Measurements from ENCODE around the gene TLR9.

The TLR9 gene

GRCh38 chr3:52228266-52228665, 2.8 kb upstream of the TLR9 start:
- no peaks in the 10 kb centered on the region for H3K4me1 ChIP-seq (ENCODE audit: insufficient read depth, low read length)
- H3K36me3 ChIP-seq (ENCODE audit: insufficient read depth, low read depth, low read length) = peaks cover 29% of the 10 kb centered on the region
- no peak overlapping the region for H3K4me3 ChIP-seq (ENCODE audit: low read length)
- H3K9me3 ChIP-seq (ENCODE audit: insufficient read depth, low read depth, low read length) = no peaks in the 10 kb centered on the region
- no peak overlapping the region for H3K27ac ChIP-seq (ENCODE audit: low read length)
- no peaks in the 10 kb centered on the region for H3K27me3 ChIP-seq (ENCODE audit: insufficient read depth, low read length)
- no peak overlapping the region for H3K9ac ChIP-seq (ENCODE audit: low read depth, low read length)

- H3K4me1 ChIP-seq (ENCODE audit: insufficient read depth, low read length) = no peaks in the 10 kb centered on the region
- no peaks in the 10 kb centered on the region for H3K27me3 ChIP-seq (ENCODE audit: insufficient read depth, low read length)
- peaks cover 29% of the 10 kb centered on the region for H3K36me3 ChIP-seq (ENCODE audit: insufficient read depth, low read depth, low read length)
- no peak overlapping the region for H3K27ac ChIP-seq (ENCODE audit: low read length)
- no peak overlapping the region for H3K4me3 ChIP-seq (ENCODE audit: low read length)
- H3K9ac ChIP-seq (ENCODE audit: low read depth, low read length) = no peak overlapping the region
- no peaks in the 10 kb centered on the region for H3K9me3 ChIP-seq (ENCODE audit: insufficient read depth, low read depth, low read length)
Measured at GRCh38 chr3:52227766-52228165, 2.3 kb upstream of the TLR9 start.

DNA sequence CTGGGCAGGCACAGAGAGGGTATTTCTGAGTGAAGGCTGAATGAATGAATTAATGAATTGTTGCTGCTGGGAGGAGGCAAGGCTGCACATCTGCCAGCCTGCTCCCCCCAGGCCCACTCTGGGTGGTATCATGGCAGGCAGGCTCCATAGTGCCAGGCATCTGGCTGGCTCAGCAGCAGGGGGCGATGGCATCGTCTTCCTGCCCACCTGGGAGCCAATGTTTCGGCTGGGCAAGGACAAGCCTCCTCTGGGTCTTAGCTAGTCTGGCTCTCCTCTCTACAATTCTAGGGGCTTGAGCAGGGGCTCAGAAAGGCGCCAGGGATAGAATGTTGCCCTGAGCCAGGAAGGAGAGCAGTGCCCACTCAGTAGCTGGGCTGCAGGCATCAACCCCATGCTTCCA, 1.7 kb upstream of the TLR9 start:
- Histone ChIP-seq H3K27me3 (ENCODE audit: insufficient read depth, low read length) (no peaks in the 10 kb centered on the region), H3K36me3 (ENCODE audit: insufficient read depth, low read depth, low read length) (peaks cover 29% of the 10 kb centered on the region), H3K27ac (ENCODE audit: low read length) (no peak overlapping the region)

GRCh38 chr3:52226229-52226817, 878 bp upstream of the TLR9 start:
- H3K9me3 ChIP-seq (ENCODE audit: insufficient read depth, low read depth, low read length) = no peaks in the 10 kb centered on the region
- no peak overlapping the region for H3K27ac ChIP-seq (ENCODE audit: low read length)
- no peaks in the 10 kb centered on the region for H3K27me3 ChIP-seq (ENCODE audit: insufficient read depth, low read length)
- H3K4me1 ChIP-seq (ENCODE audit: insufficient read depth, low read length) = no peaks in the 10 kb centered on the region
- peaks cover 28% of the 10 kb centered on the region for H3K36me3 ChIP-seq (ENCODE audit: insufficient read depth, low read depth, low read length)
- H3K9ac ChIP-seq (ENCODE audit: low read depth, low read length) = no peak overlapping the region
- H3K4me3 ChIP-seq (ENCODE audit: low read length) = no peak overlapping the region

More for the DNA sequence above, 1.7 kb upstream of the TLR9 start:
- H3K4me1 ChIP-seq (ENCODE audit: insufficient read depth, low read length) = no peaks in the 10 kb centered on the region
- no peak overlapping the region for H3K4me3 ChIP-seq (ENCODE audit: low read length)
- no peak overlapping the region for H3K9ac ChIP-seq (ENCODE audit: low read depth, low read length)
- no peaks in the 10 kb centered on the region for H3K9me3 ChIP-seq (ENCODE audit: insufficient read depth, low read depth, low read length)

DNA sequence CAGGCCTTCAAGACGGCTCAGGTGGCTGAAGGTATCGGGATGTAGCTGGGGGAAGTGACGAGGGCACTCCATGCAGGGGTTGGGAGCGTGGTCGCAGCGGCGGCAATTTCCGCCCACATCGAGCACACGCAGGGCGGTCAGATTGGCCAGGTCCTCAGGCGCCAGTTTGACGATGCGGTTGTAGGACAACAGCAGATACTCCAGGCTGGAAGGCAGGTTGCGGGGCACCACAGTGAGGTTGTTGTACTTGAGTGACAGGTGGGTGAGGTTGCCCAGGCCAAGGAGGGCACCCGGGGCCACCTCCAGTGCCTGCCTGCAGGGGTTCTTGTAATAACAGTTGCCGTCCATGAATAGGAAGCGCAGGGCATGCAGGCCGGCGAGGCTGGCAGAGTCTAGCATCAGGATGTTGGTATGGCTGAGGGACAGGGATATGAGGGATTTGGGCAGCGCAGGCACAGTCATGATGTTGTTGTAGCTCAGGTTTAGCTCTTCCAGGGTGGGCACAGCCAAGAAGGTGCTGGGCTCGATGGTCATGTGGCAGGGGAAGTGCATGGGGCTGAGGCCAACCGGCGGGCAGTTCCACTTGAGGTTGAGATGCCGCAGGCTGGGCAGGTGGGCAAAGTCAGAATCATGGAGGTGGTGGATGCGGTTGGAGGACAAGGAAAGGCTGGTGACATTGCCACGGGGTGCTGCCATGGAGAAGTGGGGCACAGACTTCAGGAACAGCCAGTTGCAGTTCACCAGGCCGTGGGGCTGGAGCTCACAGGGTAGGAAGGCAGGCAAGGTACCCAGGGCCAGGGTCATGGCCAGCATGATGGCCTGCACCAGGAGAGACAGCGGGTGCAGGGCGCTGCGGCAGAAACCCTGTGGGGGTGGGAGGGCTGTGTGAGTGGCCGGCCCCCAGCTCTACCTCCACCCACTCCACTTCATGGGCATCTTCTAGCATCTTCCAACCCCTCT, 1.7 kb downstream of the TLR9 start:
- H3K36me3 ChIP-seq (ENCODE audit: insufficient read depth, low read depth, low read length) = 0 out of 2 replicates have a peak, but pooled peaks cover 3% of the 10 kb centered on the region
- H3K4me3 ChIP-seq (ENCODE audit: low read length) = no peak overlapping the region
- H3K9me3 ChIP-seq (ENCODE audit: insufficient read depth, low read depth, low read length) = no peaks in the 10 kb centered on the region
- no peaks in the 10 kb centered on the region for H3K27me3 ChIP-seq (ENCODE audit: insufficient read depth, low read length)
- no peak overlapping the region for H3K27ac ChIP-seq (ENCODE audit: low read length)
- H3K4me1 ChIP-seq (ENCODE audit: insufficient read depth, low read length) = no peaks in the 10 kb centered on the region
- no peak overlapping the region for H3K9ac ChIP-seq (ENCODE audit: low read depth, low read length)

DNA sequence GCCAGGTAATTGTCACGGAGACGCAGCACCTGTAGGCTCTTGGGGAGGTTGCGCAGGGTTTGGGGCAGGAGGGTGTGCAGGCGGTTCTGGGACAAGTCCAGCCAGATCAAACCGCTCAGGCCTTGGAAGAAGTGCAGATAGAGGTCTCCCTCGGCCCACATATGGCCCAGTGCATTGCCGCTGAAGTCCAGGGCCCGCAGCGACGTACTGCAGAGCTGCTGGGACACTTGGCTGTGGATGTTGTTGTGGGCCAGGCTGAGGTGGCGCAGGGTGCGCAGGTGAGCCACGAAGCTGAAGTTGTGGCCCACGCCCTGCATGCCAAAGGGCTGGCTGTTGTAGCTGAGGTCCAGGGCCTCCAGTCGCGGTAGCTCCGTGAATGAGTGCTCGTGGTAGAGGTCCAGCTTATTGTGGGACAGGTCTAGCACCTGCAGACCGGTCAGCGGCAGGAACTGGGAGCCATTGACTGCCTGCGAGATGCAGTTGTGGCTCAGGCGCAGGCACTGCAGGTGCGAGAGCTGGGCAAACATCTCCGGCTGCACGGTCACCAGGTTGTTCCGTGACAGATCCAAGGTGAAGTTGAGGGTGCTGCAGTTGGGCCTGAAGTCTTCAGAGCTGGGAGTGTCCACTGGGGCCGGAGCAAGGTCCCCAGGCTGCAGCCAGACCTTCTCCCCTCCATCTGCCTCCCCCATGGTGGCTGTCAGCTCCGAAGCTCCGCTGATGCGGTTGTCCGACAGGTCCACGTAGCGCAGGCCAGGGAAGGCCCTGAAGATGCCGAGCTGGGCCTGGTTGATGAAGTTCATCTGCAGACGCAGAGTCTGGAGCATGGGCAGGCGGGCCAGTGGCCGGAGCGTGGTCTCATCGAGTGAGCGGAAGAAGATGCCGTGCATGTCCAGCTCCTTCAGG, 2.9 kb downstream of the TLR9 start:
- no peaks in the 10 kb centered on the region for H3K36me3 ChIP-seq (ENCODE audit: insufficient read depth, low read depth, low read length)
- no peaks in the 10 kb centered on the region for H3K4me1 ChIP-seq (ENCODE audit: insufficient read depth, low read length)

DNA sequence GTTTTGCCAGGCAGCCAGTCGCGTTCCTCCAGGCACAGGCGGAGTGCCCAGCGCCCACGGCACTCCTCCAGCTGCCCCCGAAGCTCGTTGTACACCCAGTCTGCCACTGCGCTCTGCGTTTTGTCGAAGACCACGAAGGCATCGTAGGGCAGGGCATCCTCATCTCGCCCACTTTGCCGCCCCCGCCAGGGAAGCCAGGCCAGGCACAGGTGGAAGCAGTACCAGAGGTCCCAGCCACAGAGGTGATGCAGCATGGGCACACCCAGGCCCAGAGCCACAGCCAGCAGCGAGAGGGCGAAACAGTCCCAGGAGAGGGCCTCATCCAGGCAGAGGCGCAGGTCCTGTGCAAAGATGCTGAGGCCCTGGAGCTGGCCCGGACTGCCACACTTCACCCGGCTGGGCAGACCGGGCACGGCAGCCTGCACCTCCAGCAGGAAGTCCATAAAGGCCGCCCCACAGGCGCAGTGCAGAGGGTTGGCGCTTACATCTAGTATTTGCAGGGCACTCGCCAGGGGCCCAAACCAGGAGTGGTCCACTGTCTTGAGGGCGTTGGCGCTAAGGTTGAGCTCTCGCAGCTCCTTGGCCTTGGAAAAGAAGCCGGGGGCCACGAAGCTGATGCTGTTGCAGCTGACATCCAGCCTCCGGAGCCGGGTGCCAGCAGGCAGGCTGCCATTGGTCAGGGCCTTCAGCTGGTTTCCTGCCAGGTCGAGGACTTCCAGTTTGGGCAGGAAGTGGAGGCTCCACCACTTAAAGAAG, 3.7 kb downstream of the TLR9 start:
- Histone ChIP-seq H3K4me1 (ENCODE audit: insufficient read depth, low read length) (no peaks in the 10 kb centered on the region), H3K36me3 (ENCODE audit: insufficient read depth, low read depth, low read length) (no peaks in the 10 kb centered on the region), H3K9ac (ENCODE audit: low read depth, low read length) (no peak overlapping the region), H3K27me3 (ENCODE audit: insufficient read depth, low read length) (no peaks in the 10 kb centered on the region), H3K9me3 (ENCODE audit: insufficient read depth, low read depth, low read length) (no peaks in the 10 kb centered on the region), H3K27ac (ENCODE audit: low read length) (no peak overlapping the region), H3K4me3 (ENCODE audit: low read length) (no peak overlapping the region)

More for the DNA sequence above, 2.9 kb downstream of the TLR9 start:
- Histone ChIP-seq H3K27me3 (ENCODE audit: insufficient read depth, low read length) (no peaks in the 10 kb centered on the region), H3K9ac (ENCODE audit: low read depth, low read length) (no peak overlapping the region), H3K27ac (ENCODE audit: low read length) (no peak overlapping the region), H3K9me3 (ENCODE audit: insufficient read depth, low read depth, low read length) (no peaks in the 10 kb centered on the region), H3K4me3 (ENCODE audit: low read length) (no peak overlapping the region)

- Histone ChIP-seq H3K27ac (ENCODE audit: low read length) (no peak overlapping the region), H3K9me3 (ENCODE audit: insufficient read depth, low read depth, low read length) (no peaks in the 10 kb centered on the region), H3K27me3 (ENCODE audit: insufficient read depth, low read length) (no peaks in the 10 kb centered on the region), H3K4me3 (ENCODE audit: low read length) (no peak overlapping the region), H3K36me3 (ENCODE audit: insufficient read depth, low read depth, low read length) (no peaks in the 10 kb centered on the region), H3K4me1 (ENCODE audit: insufficient read depth, low read length) (no peaks in the 10 kb centered on the region), H3K9ac (ENCODE audit: low read depth, low read length) (no peak overlapping the region)
Measured at GRCh38 chr3:52221141-52221562, 4.3 kb downstream of the TLR9 start.

GRCh38 chr3:52220380-52221026, 4.9 kb downstream of the TLR9 start:
- Histone ChIP-seq H3K9ac (ENCODE audit: low read depth, low read length) (no peak overlapping the region), H3K27ac (ENCODE audit: low read length) (no peak overlapping the region), H3K9me3 (ENCODE audit: insufficient read depth, low read depth, low read length) (no peaks in the 10 kb centered on the region), H3K4me1 (ENCODE audit: insufficient read depth, low read length) (no peaks in the 10 kb centered on the region), H3K36me3 (ENCODE audit: insufficient read depth, low read depth, low read length) (no peaks in the 10 kb centered on the region), H3K4me3 (ENCODE audit: low read length) (no peak overlapping the region), H3K27me3 (ENCODE audit: insufficient read depth, low read length) (no peaks in the 10 kb centered on the region)

- Histone ChIP-seq H3K9ac (ENCODE audit: low read depth, low read length) (no peak overlapping the region), H3K27ac (ENCODE audit: low read length) (no peak overlapping the region), H3K4me3 (ENCODE audit: low read length) (no peak overlapping the region), H3K4me1 (ENCODE audit: insufficient read depth, low read length) (no peaks in the 10 kb centered on the region), H3K36me3 (ENCODE audit: insufficient read depth, low read depth, low read length) (peaks cover 11% of the 10 kb centered on the region), H3K9me3 (ENCODE audit: insufficient read depth, low read depth, low read length) (no peaks in the 10 kb centered on the region), H3K27me3 (ENCODE audit: insufficient read depth, low read length) (no peaks in the 10 kb centered on the region)
Measured at GRCh38 chr3:52218937-52219650, 6.4 kb downstream of the TLR9 start.

All from iPS-20b (cell line).